SIG-M5 treated with dmso at 0.1 percent for 504 hours (cell line): ENCODE results near the gene VPS8.
"Not testable (repeated sequence)": the region's sequence is repeated elsewhere in the genome, so short reads cannot be mapped to it uniquely, and the experiment has no call there.

Source experiments
- DNase-seq: peaks from one replicate; lab custom pipeline; 2025; ENCODE audit not compliant: unreplicated experiment; lab: John Stamatoyannopoulos, UW

Gene VPS8

DNA sequence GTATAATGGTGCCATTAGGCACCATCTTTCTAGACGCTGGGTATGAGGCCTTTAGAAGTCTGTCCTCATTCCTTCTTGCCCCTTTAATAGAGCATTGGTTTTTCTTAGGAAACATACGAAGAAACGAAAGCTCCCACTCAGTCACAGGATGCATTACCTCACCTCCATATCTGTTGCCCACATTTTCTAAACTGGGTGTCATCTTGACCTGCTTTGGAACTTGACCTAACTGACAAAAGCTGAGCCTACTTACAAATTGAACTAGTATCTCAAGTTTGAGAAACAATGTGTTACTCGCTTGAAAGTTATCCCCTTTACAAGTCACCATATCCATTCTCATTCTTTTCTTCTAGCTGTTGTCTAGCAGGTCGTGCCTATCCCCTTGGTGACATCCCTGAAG is 102.7 kb downstream of the VPS8 start:
- no peak for DNase-seq

DNA sequence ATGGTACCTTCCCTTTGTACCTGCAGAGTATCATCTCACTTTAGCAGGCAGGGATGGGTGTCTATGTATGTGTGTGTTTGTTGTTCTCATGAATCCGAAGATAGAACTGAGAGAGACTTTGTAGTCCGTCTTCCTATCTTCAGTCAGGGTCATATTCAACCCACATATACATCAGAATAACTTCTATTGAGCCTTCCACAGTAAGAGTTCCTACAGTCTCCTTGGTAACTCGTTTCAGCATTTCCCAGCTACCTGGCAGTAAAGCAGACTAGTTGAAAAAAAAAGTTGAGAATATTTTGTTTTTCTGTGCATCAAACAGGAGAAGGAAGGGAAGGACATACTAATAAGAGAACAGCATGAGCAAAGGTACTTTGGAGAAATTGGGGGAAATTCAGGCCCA is 106.8 kb downstream of the VPS8 start:
- no peak for DNase-seq

DNA sequence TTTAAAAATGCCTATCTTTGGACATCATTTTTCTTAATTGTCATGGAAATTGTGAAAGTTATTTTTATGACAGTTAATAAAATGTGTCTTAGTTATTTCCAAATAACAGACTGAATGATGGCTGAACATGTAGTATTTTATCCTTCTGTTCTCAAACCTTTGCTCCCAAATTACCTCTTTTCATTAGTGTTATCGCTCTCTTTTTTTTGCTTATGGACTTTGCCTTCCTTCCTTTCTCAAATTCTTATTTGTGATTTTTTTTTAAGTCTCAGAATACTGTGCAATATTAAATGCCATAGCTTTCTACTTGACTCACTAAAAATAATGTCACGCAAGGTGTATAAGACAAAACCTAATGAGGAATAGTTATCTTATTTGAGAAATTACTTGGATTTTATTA is 107.7 kb downstream of the VPS8 start:
- DNase-seq = no peak

DNA sequence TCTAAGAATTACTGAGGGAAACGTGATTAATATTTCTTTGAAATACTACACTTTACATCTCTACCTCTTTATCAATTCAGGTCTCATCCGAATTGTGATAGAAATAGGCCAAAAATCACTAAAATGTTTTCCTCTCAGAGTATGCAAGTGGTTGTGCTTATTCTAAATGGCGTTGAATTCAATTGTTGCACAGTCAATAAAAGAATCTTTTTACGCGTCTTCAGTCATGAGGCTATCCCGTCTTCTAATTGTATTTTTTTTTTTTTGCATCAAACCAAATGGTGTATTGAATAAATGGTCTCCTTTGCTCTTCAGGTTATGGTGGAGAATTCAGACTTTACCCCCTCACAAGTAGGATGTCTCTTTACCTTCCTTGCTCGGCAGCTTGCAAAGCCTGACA is 112.6 kb downstream of the VPS8 start:
- DNase-seq = no peak

DNA sequence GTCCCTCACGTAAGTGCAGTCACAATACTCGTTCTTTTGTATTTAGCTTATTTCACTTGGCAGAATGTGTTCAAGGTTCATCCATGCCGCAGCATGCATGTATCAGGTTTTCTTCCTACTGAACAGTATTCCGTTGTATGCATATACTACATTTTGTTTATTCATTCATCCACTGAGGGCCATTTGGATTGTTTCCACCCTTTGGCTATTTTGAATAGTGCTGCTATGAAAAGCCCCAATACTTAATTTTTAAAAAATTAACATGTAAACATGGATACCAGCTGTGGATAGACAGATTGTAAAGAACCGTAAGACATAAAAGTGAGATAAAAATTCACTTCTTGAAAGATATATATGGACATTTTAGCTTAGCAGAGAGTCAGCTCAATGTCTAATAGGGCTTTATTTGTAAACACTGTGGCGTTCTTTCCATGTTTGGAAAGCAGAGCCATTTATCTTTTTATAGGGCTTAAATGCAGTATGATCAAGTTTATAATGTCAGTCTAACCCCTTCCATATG is 115.9 kb downstream of the VPS8 start:
- DNase-seq = no peak

DNA sequence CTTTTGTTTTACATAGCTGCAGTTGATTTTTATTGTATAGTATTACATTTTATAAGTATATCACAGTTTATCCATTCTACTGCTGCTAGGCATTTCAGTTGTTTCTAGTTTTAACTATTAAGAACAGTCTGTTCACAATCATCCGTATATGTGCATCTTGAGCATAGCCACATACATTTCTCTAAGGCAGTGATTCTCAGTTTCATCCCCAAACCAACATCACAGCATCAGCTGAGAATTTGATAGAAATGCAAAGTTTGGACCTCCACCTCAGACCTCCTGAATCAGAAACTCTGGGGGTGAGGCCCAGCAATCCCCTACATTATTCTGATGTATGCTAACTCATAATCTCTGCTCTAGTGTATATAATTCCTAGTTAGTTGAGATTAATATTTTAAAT is 120.8 kb downstream of the VPS8 start:
- DNase-seq = no peak

DNA sequence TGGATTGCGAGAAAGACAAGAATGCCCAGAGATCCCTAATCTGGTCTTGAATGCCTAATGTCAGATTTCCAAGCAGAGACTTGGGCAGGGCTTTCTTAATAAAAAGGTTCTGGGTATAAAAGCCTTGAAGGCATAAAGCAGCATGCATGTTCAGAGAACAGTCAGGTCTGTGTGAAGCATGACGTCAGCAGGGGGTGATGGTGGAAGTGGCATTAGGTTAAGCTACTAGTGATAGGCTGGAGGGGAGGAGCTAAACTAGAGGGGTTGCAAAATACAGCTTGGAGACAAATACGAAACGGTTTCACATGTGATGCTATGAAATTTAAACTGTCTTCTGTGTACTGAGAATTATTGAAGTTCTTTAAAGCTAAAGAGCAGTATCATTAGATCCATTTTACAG is 125.6 kb downstream of the VPS8 start:
- peak; percentile 45 for DNase-seq

DNA sequence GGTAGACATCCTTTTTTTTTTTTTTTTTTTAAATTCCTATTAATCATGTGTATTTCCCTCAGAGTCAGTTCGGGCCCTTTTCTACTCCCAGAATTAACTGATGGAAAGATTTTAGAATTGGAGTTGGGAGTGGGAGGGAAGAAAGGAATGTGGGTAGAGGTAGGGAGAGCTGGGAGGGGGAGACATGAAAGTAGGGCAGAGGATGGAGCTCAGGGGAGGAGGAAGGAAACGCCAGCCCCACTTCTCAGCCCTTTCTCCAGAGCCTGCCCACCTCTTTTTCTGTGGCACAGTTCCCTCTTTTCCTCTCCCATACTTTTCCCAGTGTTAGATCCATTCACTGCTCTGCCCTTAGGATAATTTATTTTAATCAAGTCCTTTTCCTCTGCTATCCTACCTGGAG is 129.4 kb downstream of the VPS8 start:
- DNase-seq = no peak

DNA sequence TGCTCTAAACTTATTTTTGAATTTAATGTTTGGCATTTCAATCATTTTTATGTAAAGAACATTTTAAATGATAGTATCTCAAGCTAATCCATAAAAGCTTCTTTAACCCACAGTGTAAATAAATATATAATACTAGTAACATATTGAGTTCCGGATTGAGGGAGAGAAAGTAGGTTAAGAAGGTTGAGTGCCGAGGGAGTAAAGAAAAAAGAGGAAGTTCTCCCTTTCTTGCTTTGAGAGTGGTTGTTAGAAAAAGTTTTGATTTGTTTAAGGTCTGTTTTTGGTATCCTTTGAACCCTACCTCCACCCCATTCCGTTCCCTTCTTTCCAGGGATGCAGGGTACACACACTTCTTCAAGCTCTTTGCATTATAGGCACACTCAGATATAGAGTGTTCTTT is 130.8 kb downstream of the VPS8 start:
- peak; percentile 10 for DNase-seq

DNA sequence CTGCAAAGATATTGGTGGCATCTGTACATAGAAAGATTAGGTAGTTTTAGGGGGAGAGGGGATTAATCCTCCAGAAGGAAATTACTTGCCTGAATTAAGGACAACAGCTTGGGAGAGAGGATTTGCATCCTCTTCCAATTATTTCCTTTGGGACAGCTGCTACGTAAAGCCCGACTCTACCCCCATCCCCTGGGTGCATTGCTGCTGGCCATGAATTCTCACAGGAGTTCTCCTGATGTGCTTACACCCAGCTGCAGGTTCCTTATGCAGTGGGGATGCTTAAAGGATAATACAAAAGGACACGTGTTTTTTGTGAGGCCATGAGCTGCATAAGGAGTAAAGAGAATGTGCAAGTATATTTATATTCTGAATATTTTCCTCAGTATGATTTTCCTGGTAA is 132.3 kb downstream of the VPS8 start:
- DNase-seq = no peak

DNA sequence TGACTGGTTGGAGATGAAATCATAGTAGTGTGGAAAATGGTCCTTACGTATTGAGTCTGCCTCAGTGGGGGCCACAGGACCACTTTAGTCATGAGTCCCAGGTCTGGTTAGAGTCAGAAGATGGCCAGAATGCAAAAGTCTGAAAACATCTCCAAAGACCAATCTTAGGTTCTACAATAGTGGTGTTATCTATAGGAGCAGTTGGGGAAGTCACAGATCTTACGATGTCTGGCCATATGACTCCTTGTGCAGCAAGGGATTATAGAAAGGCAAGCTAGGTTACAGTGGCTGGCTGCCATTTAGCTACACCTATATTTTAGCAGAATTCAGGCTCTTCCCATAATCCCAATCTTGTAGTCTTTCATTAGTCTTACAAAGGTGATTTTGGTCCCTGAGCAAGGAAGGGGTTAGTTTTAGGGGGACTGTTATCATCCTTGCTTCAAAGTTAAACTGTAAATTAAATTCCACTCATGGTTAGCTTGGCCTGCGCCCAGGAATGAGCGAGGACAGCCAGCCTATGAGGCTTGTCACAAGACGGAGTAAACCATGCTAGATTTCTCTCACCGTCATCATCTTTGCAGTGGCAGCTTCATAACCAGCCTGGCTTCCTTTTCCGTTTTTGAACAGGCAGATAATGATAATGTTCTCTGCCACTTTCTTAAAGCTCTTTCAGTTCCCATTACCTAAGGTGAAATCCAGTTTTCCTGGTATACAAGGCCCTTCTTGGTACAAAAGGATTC is 134.1 kb downstream of the VPS8 start:
- DNase-seq = no peak

DNA sequence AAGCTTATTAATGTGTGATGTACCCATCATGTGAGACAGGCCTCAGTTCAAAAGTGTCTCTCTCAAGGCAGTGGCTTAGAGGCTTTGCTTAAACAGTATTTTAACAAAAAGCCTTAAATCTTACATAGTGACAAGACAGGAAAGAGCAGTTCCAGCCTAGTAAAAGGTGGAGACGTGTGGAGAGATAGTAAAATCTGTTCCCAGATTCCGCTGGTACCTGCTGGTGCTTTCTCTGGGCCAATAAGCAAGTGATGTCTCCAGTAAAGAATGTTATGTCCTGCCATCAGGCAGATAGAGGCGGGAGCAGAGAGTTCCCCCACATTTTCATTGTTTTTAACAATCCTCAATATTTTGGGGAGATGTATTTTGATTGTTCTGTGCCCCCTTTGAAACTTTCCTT is 135.0 kb downstream of the VPS8 start:
- no peak for DNase-seq

DNA sequence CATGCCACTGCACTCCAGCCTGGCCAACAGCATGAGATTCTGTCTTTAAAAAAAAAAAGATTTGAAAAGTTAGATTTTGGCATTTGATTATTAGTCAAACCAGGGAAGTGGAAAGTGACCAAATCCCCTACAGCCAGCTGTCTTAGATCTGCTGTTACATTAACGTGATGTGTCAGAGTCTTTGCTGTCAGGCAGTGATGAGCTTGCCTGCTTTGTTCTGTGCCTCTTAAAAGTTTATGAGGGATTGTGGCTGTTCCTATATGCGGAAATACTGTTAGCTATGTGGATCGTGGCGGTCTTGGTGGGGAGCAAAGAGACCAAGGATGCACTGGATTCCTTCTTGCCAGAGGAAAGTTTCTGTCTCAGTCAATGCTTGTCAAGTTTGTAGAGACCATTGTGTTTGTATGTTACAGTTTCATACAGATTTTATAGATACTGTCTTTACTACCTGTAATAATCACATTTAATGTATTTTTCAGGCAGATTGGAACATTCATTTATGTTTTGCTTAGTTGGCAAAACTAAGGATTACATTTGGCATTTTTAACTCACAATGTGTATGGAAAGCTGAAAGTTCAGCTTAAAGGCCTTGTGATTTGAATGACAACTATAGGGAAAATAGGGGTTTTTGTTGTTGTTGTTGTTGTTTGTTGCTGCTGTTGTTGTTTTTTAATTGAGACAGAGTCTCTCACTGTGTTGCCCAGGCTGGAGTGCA is 137.4 kb downstream of the VPS8 start:
- no peak for DNase-seq

DNA sequence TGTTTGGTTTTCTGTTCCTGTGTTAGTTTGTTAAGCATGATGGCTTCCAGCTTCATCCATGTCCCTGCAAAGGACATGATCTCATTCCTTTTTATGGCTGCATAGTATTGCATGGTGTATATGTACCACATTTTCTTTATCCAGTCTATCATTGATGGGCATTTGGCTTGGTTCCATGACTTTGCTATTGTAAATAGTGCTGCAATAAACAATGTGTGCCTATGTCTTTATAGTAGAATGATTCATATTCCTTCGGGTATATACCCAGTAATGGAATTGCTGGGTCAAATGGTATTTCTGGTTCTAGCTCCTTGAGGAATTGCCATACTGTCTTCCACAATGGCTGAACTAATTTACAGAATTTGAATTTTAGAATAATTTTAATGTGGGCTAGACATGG is 138.8 kb downstream of the VPS8 start:
- DNase-seq = not testable (repeated sequence)

DNA sequence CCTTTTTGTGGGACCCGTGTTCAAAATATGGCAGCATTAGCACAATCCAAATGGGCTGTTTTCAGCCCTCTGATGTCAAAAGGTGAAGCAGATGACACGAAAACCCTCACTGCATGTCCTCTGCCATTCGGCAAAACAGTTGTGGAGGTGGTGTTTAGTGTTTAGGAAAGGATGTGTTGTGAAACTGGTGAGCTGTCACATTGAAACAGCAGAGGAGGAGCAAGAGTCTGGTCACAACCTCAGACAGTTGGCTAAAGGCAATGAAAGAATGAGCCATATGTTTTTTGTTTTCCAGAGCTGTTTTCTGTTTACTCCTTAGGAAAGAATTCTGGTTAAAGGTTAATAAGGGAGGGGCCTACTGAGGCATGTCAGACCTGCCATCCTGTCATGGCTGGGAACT is 140.7 kb downstream of the VPS8 start:
- DNase-seq = peak; percentile 17

DNA sequence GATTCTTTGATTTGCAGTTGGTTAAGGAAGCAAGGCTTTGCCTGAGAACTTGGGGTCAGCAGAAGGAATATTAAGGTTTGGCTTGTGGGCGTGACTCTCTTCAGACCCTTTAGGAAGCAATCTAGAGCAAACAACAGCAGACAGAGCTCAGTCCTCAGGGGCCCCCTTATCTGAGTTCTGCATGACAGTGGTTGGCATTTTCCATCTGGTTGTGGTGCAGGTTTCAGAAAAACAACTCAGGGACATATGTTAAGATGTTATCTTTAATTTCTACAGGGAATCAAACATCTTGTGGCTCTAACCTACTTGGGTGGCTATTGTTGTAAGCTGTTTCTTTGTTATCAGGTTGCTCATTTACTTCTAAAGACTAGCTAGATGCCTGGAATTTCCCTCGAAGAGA is 141.4 kb downstream of the VPS8 start:
- no peak for DNase-seq

DNA sequence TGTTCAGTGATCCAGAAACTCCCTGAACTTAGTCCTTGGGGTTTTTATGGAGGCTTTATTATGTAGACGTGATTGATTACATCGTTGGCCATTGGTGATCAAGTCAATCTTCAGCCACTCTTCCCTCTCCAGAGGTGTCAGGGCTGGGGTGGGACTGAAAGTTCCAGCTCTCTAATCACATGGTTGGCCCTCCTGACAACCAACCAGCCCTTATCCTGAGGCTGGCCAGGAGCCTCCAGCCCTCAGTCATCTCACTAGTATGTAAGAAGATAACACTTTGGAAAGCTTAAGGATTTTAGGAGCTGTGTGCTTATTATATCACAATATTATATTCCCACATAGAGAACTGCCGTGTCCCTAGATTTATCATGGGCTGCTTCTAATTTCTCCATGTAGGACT is 142.3 kb downstream of the VPS8 start:
- DNase-seq = no peak

DNA sequence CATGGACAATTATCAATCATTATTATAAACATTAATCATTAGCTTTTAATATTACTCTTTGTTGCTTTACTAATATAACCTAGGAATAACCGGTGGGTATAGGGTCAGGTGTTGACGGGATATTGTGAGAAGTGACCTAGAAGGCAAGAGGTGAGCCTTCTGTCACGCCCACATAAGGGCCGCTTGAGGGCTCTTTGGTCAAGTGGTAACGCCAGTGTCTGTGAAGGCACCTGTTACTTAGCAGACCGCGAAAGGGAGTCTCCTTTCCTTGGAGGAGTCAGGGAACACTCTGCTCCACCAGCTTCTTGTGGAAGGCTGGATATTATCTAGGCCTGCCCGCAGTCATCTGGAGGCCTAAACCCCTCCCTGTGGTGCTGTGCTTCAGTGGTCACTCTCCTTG is 142.9 kb downstream of the VPS8 start:
- DNase-seq = not testable (repeated sequence)

DNA sequence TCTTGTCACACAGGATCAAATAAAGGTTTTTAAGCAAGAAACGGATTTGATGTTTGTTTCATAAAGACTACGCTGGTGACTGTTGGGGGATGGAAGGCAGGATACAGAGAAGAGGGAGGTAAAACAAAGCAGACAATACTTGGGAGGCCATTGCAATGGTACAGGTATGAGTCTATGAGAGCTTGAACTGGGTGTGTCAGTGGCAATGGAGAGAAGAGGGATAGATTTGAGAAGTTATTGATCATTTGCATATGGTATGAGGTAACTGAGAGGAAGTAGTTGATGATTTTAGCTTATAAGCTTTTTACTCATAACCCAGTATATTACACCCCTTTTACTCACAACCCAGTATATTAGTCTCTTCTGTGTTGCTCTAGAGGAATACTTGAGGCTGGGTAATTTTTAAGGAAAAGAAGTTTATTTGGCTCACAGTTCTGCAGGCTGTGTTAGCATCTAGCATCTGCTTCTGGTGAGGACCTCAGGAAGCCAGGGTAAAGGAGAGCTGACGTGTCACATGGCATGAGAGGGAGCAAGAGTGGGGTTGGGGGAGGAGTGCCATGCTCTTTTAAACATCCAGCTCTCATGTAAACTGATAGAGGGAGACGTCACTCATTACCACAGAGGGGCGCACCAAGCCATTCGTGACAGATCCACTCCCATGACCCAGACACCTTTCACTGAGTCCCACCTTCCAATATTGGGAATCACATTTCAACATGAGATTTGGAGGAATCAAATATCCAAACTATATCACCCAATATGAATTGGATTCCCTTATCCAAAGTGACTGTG is 153.9 kb downstream of the VPS8 start:
- no peak for DNase-seq

DNA sequence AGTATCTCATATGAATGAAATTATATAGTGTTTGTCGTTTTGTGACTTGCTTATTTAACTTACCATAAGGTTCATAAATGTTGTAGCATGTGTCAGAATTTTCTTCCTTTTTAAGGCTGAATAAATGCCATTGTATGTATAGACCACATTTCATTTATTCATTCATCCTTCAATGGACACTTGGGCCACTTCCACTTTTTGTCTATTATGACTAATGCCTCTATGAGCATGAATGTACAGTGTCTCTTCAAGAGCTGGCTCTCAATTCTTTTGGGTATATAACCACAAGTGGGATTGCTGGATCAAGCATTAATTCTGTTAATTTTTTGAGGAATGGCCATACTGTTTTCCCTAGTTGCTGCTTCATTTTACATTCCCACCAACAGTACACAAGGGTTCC is 156.1 kb downstream of the VPS8 start:
- no peak for DNase-seq

DNA sequence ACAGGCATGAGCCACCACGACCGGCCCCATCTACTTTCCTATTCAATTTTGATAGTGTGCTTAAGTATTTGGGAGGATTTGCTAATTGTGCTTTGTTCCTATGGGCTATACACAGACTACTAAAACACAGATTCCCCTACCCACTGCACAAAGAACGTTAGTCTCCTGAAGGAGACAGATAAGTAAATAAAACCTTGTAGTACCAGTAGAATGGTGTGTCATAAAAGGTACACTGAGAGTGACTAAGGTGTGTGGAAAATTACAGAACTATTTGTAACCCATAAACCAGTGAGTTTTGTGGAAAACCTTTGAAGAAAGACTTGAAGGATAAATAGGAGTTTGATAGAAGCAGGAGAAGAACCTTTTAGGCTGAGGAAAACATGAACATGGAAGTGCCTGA is 158.2 kb downstream of the VPS8 start:
- no peak for DNase-seq

DNA sequence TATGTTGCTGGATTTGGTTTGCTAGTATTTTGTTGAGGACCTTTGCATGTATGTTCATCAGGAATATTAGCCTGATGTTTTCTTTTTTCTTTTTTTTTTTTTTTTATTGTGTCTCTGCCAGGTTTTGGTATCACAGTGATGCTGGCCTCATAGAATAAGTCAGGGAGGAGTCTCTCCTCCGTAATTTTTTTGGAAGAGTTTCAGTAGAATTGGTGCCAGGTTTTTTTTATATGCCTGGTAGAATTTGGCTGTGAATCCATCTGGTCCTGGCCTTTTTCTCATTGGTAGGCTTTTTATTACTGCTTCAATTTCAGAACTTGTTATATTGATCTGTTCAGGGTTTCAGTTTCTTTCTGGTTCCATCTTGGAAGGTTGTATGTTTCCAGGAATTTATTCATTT is 165.8 kb downstream of the VPS8 start:
- no peak for DNase-seq
